Central memory CD8-positive, alpha-beta T cell (primary cell): ENCODE measurements around the gene ANTXR1.

Experiments
- ATAC-seq: fragments of 150-1000 bp; cut with Tn5 transposase; replicated peaks from 2 replicates; pipeline ENCODE4 v1.10.0; 2022; ENCODE audit warnings: mild to moderate bottlenecking, moderate FRiP score, moderate number of reproducible peaks; ENCODE audit not compliant: poor library complexity, severe bottlenecking; ENCODE audit errors: extremely low read depth
- DNase-seq, 2 donors: peaks; one replicate each; pipeline ENCODE4 v3.0.0; 2021; ENCODE audit warnings: low spot score in 2 of 2
- H3K27ac Mint-ChIP-seq: one replicate; pipeline ENCODE4 v1.8.0; 2022; ENCODE audit warnings: low read depth, mild to moderate bottlenecking, moderate library complexity, mixed read lengths
- H3K27me3 Mint-ChIP-seq: one replicate; pipeline ENCODE4 v1.8.0; 2022; ENCODE audit warnings: mixed read lengths
- H3K36me3 Mint-ChIP-seq: one replicate; pipeline ENCODE4 v1.8.0; 2022; ENCODE audit warnings: mild to moderate bottlenecking, moderate library complexity, mixed read lengths; ENCODE audit not compliant: insufficient read depth
- H3K4me1 Mint-ChIP-seq: one replicate; pipeline ENCODE4 v1.8.0; 2022; ENCODE audit warnings: mixed read lengths
- H3K4me3 Mint-ChIP-seq: one replicate; pipeline ENCODE4 v1.8.0; 2022; ENCODE audit warnings: mild to moderate bottlenecking, moderate library complexity, mixed read lengths
- H3K9me3 Mint-ChIP-seq: one replicate; pipeline ENCODE4 v1.8.0; 2022; ENCODE audit warnings: mixed read lengths

ANTXR1 gene

GRCh38 chr2:69185807-69186206 is 172.8 kb downstream of the ANTXR1 start:
- ATAC-seq (no peak), DNase-seq (no peak)
- H3K27ac Mint-ChIP-seq = no peak overlapping the region

GRCh38 chr2:69186614-69187013 is 173.6 kb downstream of the ANTXR1 start:
- H3K4me3 Mint-ChIP-seq = no peak overlapping the region
- no peak for ATAC-seq
- no peaks in the 10 kb centered on the region for H3K9me3 Mint-ChIP-seq
- H3K27ac Mint-ChIP-seq = no peak overlapping the region
- no peak for DNase-seq
- peaks cover 2% of the 10 kb centered on the region for H3K36me3 Mint-ChIP-seq
- H3K4me1 Mint-ChIP-seq = no peaks in the 10 kb centered on the region
- peaks cover 66% of the 10 kb centered on the region for H3K27me3 Mint-ChIP-seq

More at GRCh38 chr2:69185807-69186206, 172.8 kb downstream of the ANTXR1 start:
- Mint-ChIP-seq H3K36me3 (peaks cover 2% of the 10 kb centered on the region), H3K4me1 (no peaks in the 10 kb centered on the region), H3K9me3 (no peaks in the 10 kb centered on the region), H3K4me3 (no peak overlapping the region), H3K27me3 (peaks cover 66% of the 10 kb centered on the region)

GRCh38 chr2:69188182-69188900 is 175.4 kb downstream of the ANTXR1 start:
- ATAC-seq = no peak

GRCh38 chr2:69190743-69191404 is 177.9 kb downstream of the ANTXR1 start:
- peaks cover 80% of the 10 kb centered on the region for H3K27me3 Mint-ChIP-seq
- no peak for DNase-seq
- H3K4me1 Mint-ChIP-seq = no peaks in the 10 kb centered on the region
- H3K36me3 Mint-ChIP-seq = peaks cover 2% of the 10 kb centered on the region
- no peak for ATAC-seq
- H3K27ac Mint-ChIP-seq = no peak overlapping the region
- no peaks in the 10 kb centered on the region for H3K9me3 Mint-ChIP-seq
- H3K4me3 Mint-ChIP-seq = no peak overlapping the region

More at GRCh38 chr2:69188182-69188900, 175.4 kb downstream of the ANTXR1 start:
- no peaks in the 10 kb centered on the region for H3K9me3 Mint-ChIP-seq
- peaks cover 73% of the 10 kb centered on the region for H3K27me3 Mint-ChIP-seq
- no peaks in the 10 kb centered on the region for H3K4me1 Mint-ChIP-seq
- H3K36me3 Mint-ChIP-seq = peaks cover 2% of the 10 kb centered on the region
- H3K4me3 Mint-ChIP-seq = no peak overlapping the region
- no peak for DNase-seq
- no peak overlapping the region for H3K27ac Mint-ChIP-seq

- DNase-seq = no peak
- H3K4me3 Mint-ChIP-seq = no peak overlapping the region
- H3K9me3 Mint-ChIP-seq = no peaks in the 10 kb centered on the region
- H3K4me1 Mint-ChIP-seq = no peaks in the 10 kb centered on the region
- H3K36me3 Mint-ChIP-seq = peaks cover 2% of the 10 kb centered on the region
- H3K27ac Mint-ChIP-seq = no peak overlapping the region
- H3K27me3 Mint-ChIP-seq = peaks cover 72% of the 10 kb centered on the region
- no peak for ATAC-seq
Measured at GRCh38 chr2:69191634-69192033, 178.7 kb downstream of the ANTXR1 start.

- ATAC-seq = no peak
- Mint-ChIP-seq H3K4me3 (no peak overlapping the region), H3K27me3 (peaks cover 65% of the 10 kb centered on the region), H3K36me3 (peaks cover 2% of the 10 kb centered on the region), H3K27ac (no peak overlapping the region), H3K4me1 (no peaks in the 10 kb centered on the region), H3K9me3 (no peaks in the 10 kb centered on the region)
- no peak for DNase-seq
Measured at GRCh38 chr2:69192176-69192945, 179.4 kb downstream of the ANTXR1 start.

- DNase-seq = no peak
- Mint-ChIP-seq H3K4me1 (no peaks in the 10 kb centered on the region), H3K9me3 (no peaks in the 10 kb centered on the region), H3K4me3 (no peak overlapping the region), H3K27me3 (peaks cover 32% of the 10 kb centered on the region), H3K36me3 (no peaks in the 10 kb centered on the region), H3K27ac (no peak overlapping the region)
- no peak for ATAC-seq
Measured at GRCh38 chr2:69195706-69196105, 182.7 kb downstream of the ANTXR1 start.

- no peak for ATAC-seq
- Mint-ChIP-seq H3K4me3 (no peak overlapping the region), H3K27me3 (peaks cover 25% of the 10 kb centered on the region)
Measured at GRCh38 chr2:69196327-69197117, 183.5 kb downstream of the ANTXR1 start.

GRCh38 chr2:69200107-69200520 is 187.1 kb downstream of the ANTXR1 start:
- peaks cover 14% of the 10 kb centered on the region for H3K27me3 Mint-ChIP-seq
- H3K27ac Mint-ChIP-seq = no peak overlapping the region
- ATAC-seq = no peak
- H3K4me1 Mint-ChIP-seq = no peaks in the 10 kb centered on the region
- no peaks in the 10 kb centered on the region for H3K36me3 Mint-ChIP-seq
- no peaks in the 10 kb centered on the region for H3K9me3 Mint-ChIP-seq
- H3K4me3 Mint-ChIP-seq = no peak overlapping the region
- no peak for DNase-seq

More at GRCh38 chr2:69196327-69197117, 183.5 kb downstream of the ANTXR1 start:
- no peaks in the 10 kb centered on the region for H3K9me3 Mint-ChIP-seq
- no peaks in the 10 kb centered on the region for H3K36me3 Mint-ChIP-seq
- no peak overlapping the region for H3K27ac Mint-ChIP-seq
- H3K4me1 Mint-ChIP-seq = no peaks in the 10 kb centered on the region
- no peak for DNase-seq

GRCh38 chr2:69201259-69201658 is 188.3 kb downstream of the ANTXR1 start:
- no peaks in the 10 kb centered on the region for H3K4me1 Mint-ChIP-seq
- no peak overlapping the region for H3K27ac Mint-ChIP-seq
- DNase-seq (no peak), ATAC-seq (no peak)
- H3K36me3 Mint-ChIP-seq = no peaks in the 10 kb centered on the region
- H3K4me3 Mint-ChIP-seq = no peak overlapping the region
- H3K27me3 Mint-ChIP-seq = peaks cover 15% of the 10 kb centered on the region
- no peaks in the 10 kb centered on the region for H3K9me3 Mint-ChIP-seq

GRCh38 chr2:69202327-69202726 is 189.3 kb downstream of the ANTXR1 start:
- ATAC-seq (no peak), DNase-seq (no peak)
- Mint-ChIP-seq H3K4me1 (no peaks in the 10 kb centered on the region), H3K4me3 (no peak overlapping the region), H3K9me3 (no peaks in the 10 kb centered on the region), H3K36me3 (no peaks in the 10 kb centered on the region), H3K27me3 (peaks cover 17% of the 10 kb centered on the region), H3K27ac (no peak overlapping the region)
